Measurements from ENCODE around the gene PFKFB2. TPM values are rescaled to one million over a fixed set of nuclear protein-coding genes. Genes with fewer than 3 reads are reported as not detected.

Gene PFKFB2
- total and polyA plus RNA-seq, 2 donors (not counting 3 experiments of a cell fraction or from before 2014, with no cell fraction given) = 0.70 to 2.0 TPM

- BruUV-seq (replicated peaks) = no TSS peak
- TF ChIP-seq POLR2AphosphoS5 (IDR thresholded peaks at IDR 0.05; ENCODE audit: insufficient read depth, low read depth, low read length) (no peak), MAX (IDR thresholded peaks at IDR 0.05; ENCODE audit: insufficient read depth, insufficient read length) (no peak)
- dilution Hi-C loops (cut with MboI; ENCODE audit: extremely low pct_ligation_motif_present, low sequenced_read_pairs) (no loop called here), intact Hi-C loops (cut with micrococcal nuclease) (no loop called here)
- H3K4me1 ChIP-seq (ENCODE audit: control insufficient read depth, extremely low read depth, insufficient read depth, low read length) = no peaks in the 10 kb centered on the region
- no peaks in the 10 kb centered on the region for H3K79me2 ChIP-seq (ENCODE audit: control insufficient read depth, insufficient read depth, low read length)
- CTCF ChIA-PET = interaction anchor here (1.0 kb wide), 1 partner anchor 16 kb away, joined by 3 read pairs; no protein-coding TSS in a partner anchor
- H4K20me1 ChIP-seq (replicated peaks; ENCODE audit: control insufficient read depth, extremely low read depth, insufficient read depth, low read length) = no peaks in the 10 kb centered on the region
- H3K4me3 ChIP-seq (replicated peaks in 1 of 3; ENCODE audit: insufficient read depth in 1 of 3, low read depth in 1 of 3, low read length in 3 of 3) = no peak overlapping the region
- H3K9me1 ChIP-seq (replicated peaks; ENCODE audit: control insufficient read depth, extremely low read depth, insufficient read depth, low read length) = no peaks in the 10 kb centered on the region
- no peak overlapping the region for H2AFZ ChIP-seq (ENCODE audit: low read depth, low read length)
- POLR2A ChIA-PET = no interaction called here
- FAIRE-seq = no peak
- no peak overlapping the region for H3K27ac ChIP-seq (ENCODE audit: insufficient read depth, low read depth, low read length)
- H3K4me2 ChIP-seq (ENCODE audit: insufficient read depth, low read length) = no peak overlapping the region
- peaks cover 0 to 2% of the 10 kb centered on the region in 2 experiments for H3K27me3 ChIP-seq (ENCODE audit: control insufficient read depth in 2 of 2, insufficient read depth in 2 of 2, low read length in 2 of 2)
- no peak overlapping the region for H3K9ac ChIP-seq (replicated peaks; ENCODE audit: extremely low read depth, insufficient read depth, low read length)
- DNase-seq (ENCODE audit: low read depth, low spot score) = no peak
- H3K9me3 ChIP-seq (replicated peaks; ENCODE audit: control insufficient read depth, insufficient read depth, low read length) = no peaks in the 10 kb centered on the region
- H3K36me3 ChIP-seq (ENCODE audit: control insufficient read depth in 2 of 2, extremely low read depth in 1 of 2, insufficient read depth in 2 of 2, low read length in 2 of 2) = no peaks in the 10 kb centered on the region
These were observed 9.9 kb downstream of the PFKFB2 start for GRCh38 chr1:207063014-207063413.

GRCh38 chr1:207064561-207064960 is 11.5 kb downstream of the PFKFB2 start:
- no peak overlapping the region for H3K9ac ChIP-seq (replicated peaks; ENCODE audit: extremely low read depth, insufficient read depth, low read length)
- H3K9me3 ChIP-seq (replicated peaks; ENCODE audit: control insufficient read depth, insufficient read depth, low read length) = no peaks in the 10 kb centered on the region
- intact Hi-C loops (cut with micrococcal nuclease) = no loop called here
- no peak for DNase-seq (ENCODE audit: low read depth, low spot score)
- H3K27ac ChIP-seq (ENCODE audit: insufficient read depth, low read depth, low read length) = no peak overlapping the region
- H3K79me2 ChIP-seq (ENCODE audit: control insufficient read depth, insufficient read depth, low read length) = no peaks in the 10 kb centered on the region
- no peaks in the 10 kb centered on the region for H3K36me3 ChIP-seq (ENCODE audit: control insufficient read depth in 2 of 2, extremely low read depth in 1 of 2, insufficient read depth in 2 of 2, low read length in 2 of 2)
- peaks cover 0 to 2% of the 10 kb centered on the region in 2 experiments for H3K27me3 ChIP-seq (ENCODE audit: control insufficient read depth in 2 of 2, insufficient read depth in 2 of 2, low read length in 2 of 2)
- H3K9me1 ChIP-seq (replicated peaks; ENCODE audit: control insufficient read depth, extremely low read depth, insufficient read depth, low read length) = no peaks in the 10 kb centered on the region
- TF ChIP-seq POLR2AphosphoS5 (IDR thresholded peaks at IDR 0.05; ENCODE audit: insufficient read depth, low read depth, low read length) (no peak), FOS (IDR thresholded peaks at IDR 0.05; ENCODE audit: borderline replicate concordance, insufficient read depth, low read length) (no peak), GATA2 (IDR thresholded peaks at IDR 0.05; ENCODE audit: insufficient read depth, insufficient read length, low read depth, low read length) (no peak), EZH2 (IDR thresholded peaks at IDR 0.05; ENCODE audit: borderline replicate concordance, low read depth, low read length, severe bottlenecking) (no peak), POLR2A (IDR thresholded peaks at IDR 0.05; ENCODE audit: low read depth, low read length) (no peak), MYC (IDR thresholded peaks at IDR 0.05; ENCODE audit: low read depth, low read length) (no peak), JUN (IDR thresholded peaks at IDR 0.05; ENCODE audit: borderline replicate concordance, insufficient read depth, insufficient read length, low read depth) (no peak)
- CTCF ChIA-PET = no interaction called here
- no TSS peak for BruUV-seq (replicated peaks)
- dilution Hi-C loops (cut with MboI; ENCODE audit: extremely low pct_ligation_motif_present, low sequenced_read_pairs) = no loop called here
- no peak overlapping the region for H2AFZ ChIP-seq (ENCODE audit: low read depth, low read length)
- H4K20me1 ChIP-seq (replicated peaks; ENCODE audit: control insufficient read depth, extremely low read depth, insufficient read depth, low read length) = no peaks in the 10 kb centered on the region
- POLR2A ChIA-PET = no interaction called here
- FAIRE-seq = no peak
- H3K4me3 ChIP-seq (replicated peaks in 1 of 3; ENCODE audit: insufficient read depth in 1 of 3, low read depth in 1 of 3, low read length in 3 of 3) = no peak overlapping the region
- H3K4me1 ChIP-seq (ENCODE audit: control insufficient read depth, extremely low read depth, insufficient read depth, low read length) = no peaks in the 10 kb centered on the region
- no peak overlapping the region for H3K4me2 ChIP-seq (ENCODE audit: insufficient read depth, low read length)
